GM23338 (cell line): ENCODE data around the gene SLC30A1. TPM values are rescaled to one million over a fixed set of nuclear protein-coding genes. Genes with fewer than 3 reads are reported as not detected.

ENCODE experiments used
- ATAC-seq: fragments of 200-7000 bp; cut with Tn5 transposase; 3 replicates; pipeline ENCODE4 v1.9.1; 2020
- DNase-seq: peaks from one replicate; pipeline ENCODE4 v3.0.0-alpha.2; 2015; ENCODE audit warnings: low spot score
- H2AFZ ChIP-seq: fragments of 200-600 bp; sonication (generic); 2 replicates; pipeline ENCODE4 v1.8.0; 2016; ENCODE audit warnings: antibody characterized with exemption, mild to moderate bottlenecking, moderate library complexity
- H3F3A ChIP-seq: fragments of 200-600 bp; sonication (generic); replicated peaks from 2 replicates; pipeline ENCODE4 v1.8.0; 2017; ENCODE audit warnings: antibody characterized with exemption, mixed run types, low read depth
- H3K27ac ChIP-seq: fragments of 200-600 bp; sonication (generic); 2 replicates; pipeline ENCODE4 v1.6.1; 2016; ENCODE audit warnings: low read depth
- H3K27me3 ChIP-seq: fragments of 200-600 bp; sonication (generic); 2 replicates; pipeline ENCODE4 v1.8.0; 2016; ENCODE audit warnings: mild to moderate bottlenecking, mixed run types, moderate library complexity; ENCODE audit not compliant: insufficient read depth
- H3K36me3 ChIP-seq: fragments of 200-600 bp; sonication (generic); 2 replicates; pipeline ENCODE4 v1.8.0; 2016; ENCODE audit warnings: mild to moderate bottlenecking; ENCODE audit not compliant: insufficient read depth
- H3K4me1 ChIP-seq: fragments of 200-600 bp; sonication (generic); 2 replicates; pipeline ENCODE4 v1.8.0; 2016; ENCODE audit warnings: mild to moderate bottlenecking, moderate library complexity; ENCODE audit not compliant: insufficient read depth
- H3K4me2 ChIP-seq: fragments of 200-600 bp; sonication (generic); 2 replicates; pipeline ENCODE4 v1.7.1; 2017; ENCODE audit warnings: mixed run types
- H3K4me3 ChIP-seq: fragments of 200-600 bp; sonication (generic); 2 replicates; pipeline ENCODE4 v1.6.1; 2016; ENCODE audit warnings: mixed run types
- H3K79me2 ChIP-seq: fragments of 200-600 bp; sonication (generic); replicated peaks from 2 replicates; pipeline ENCODE4 v1.8.0; 2017; ENCODE audit warnings: mild to moderate bottlenecking; ENCODE audit not compliant: insufficient read depth
- H3K9me2 ChIP-seq: fragments of 200-600 bp; sonication (generic); 2 replicates; pipeline ENCODE4 v1.8.0; 2017; ENCODE audit not compliant: insufficient read depth
- H4K20me1 ChIP-seq: fragments of 200-600 bp; sonication (generic); replicated peaks from 2 replicates; pipeline ENCODE4 v1.8.0; 2017; ENCODE audit warnings: mild to moderate bottlenecking; ENCODE audit not compliant: insufficient read depth
- H3K27ac Mint-ChIP-seq: 2 replicates; pipeline ENCODE4 v1.8.0; 2020; ENCODE audit warnings: inconsistent platforms, mild to moderate bottlenecking, moderate library complexity, mixed read lengths
- H3K27me3 Mint-ChIP-seq: 3 replicates; pipeline ENCODE4 v1.8.0; 2022; ENCODE audit warnings: low read depth, mild to moderate bottlenecking, moderate library complexity, mixed read lengths, inconsistent platforms; ENCODE audit not compliant: insufficient read depth, poor library complexity
- H3K36me3 Mint-ChIP-seq: 3 replicates; pipeline ENCODE4 v1.8.0; 2021; ENCODE audit warnings: low read depth, mild to moderate bottlenecking, inconsistent platforms, moderate library complexity, mixed read lengths
- H3K4me1 Mint-ChIP-seq: 3 replicates; pipeline ENCODE4 v1.8.0; 2020; ENCODE audit warnings: mild to moderate bottlenecking, inconsistent platforms, mixed read lengths
- H3K4me3 Mint-ChIP-seq: 3 replicates; pipeline ENCODE4 v1.8.0; 2021; ENCODE audit warnings: moderate library complexity, mild to moderate bottlenecking, inconsistent platforms, mixed read lengths
- H3K9me3 Mint-ChIP-seq: 3 replicates; pipeline ENCODE4 v1.8.0; 2020; ENCODE audit warnings: moderate library complexity, mild to moderate bottlenecking, inconsistent platforms, mixed read lengths
- CREB1 ChIP-seq: fragments of 250-450 bp; sonication (Bioruptor Pico); IDR thresholded peaks from 2 replicates; pipeline ENCODE4 v1.5.0; 2020; ENCODE audit warnings: low read depth, mild to moderate bottlenecking, moderate library complexity
- CTCF ChIP-seq, 2 experiments: fragments of 200-600 bp in 1 of 2; sonication (generic) in 1 of 2; conservative IDR thresholded peaks; 2 replicates each; pipeline versions ENCODE4 v1.5.1 to v1.6.1; 2016 to 2017; ENCODE audit warnings: antibody characterized with exemption in 2 of 2, low read depth in 2 of 2, mild to moderate bottlenecking in 2 of 2, moderate library complexity in 1 of 2
- EZH2 ChIP-seq: fragments of 200-600 bp; sonication (generic); IDR thresholded peaks from one replicate; pipeline ENCODE4 v1.8.0; 2017; ENCODE audit warnings: antibody characterized with exemption, mild to moderate bottlenecking, low read depth; ENCODE audit not compliant: unreplicated experiment
- EZH2phosphoT487 ChIP-seq: fragments of 200-600 bp; sonication (generic); IDR thresholded peaks from one replicate; pipeline ENCODE4 v1.8.1; 2018; ENCODE audit warnings: antibody characterized with exemption; ENCODE audit not compliant: unreplicated experiment
- NANOG ChIP-seq: IDR thresholded peaks from 2 replicates; pipeline ENCODE4 v1.6.1; 2016; ENCODE audit warnings: antibody characterized with exemption, borderline replicate concordance
- POLR2AphosphoS5 ChIP-seq: IDR thresholded peaks from 2 replicates; pipeline ENCODE4 v1.6.1; 2016; ENCODE audit warnings: antibody characterized with exemption, low read depth
- REST ChIP-seq: IDR thresholded peaks from one replicate; pipeline ENCODE4 v1.6.1; 2018; ENCODE audit warnings: antibody characterized with exemption; ENCODE audit not compliant: unreplicated experiment
- ZNF114 ChIP-seq: fragments of 250-450 bp; sonication (Bioruptor Pico); IDR thresholded peaks from 2 replicates; pipeline ENCODE4 v1.5.0; 2020; ENCODE audit warnings: mild to moderate bottlenecking, moderate library complexity
- polyA plus RNA-seq: library from polyadenylated mRNA; unstranded; fragments of >200 nt; fragmentation: Nextera tagmentation; extraction: Ambion mirVana; gene quantifications from 2 replicates; pipeline ENCODE4 v1.2.1, GENCODE V29; 2016
- total RNA-seq: library from RNA; depleted of rRNA; stranded (reverse); fragments of >200 nt; shearing (Covaris generic); gene quantifications from 2 replicates; pipeline ENCODE4 v1.2.3, GENCODE V29; 2014

Gene SLC30A1
- total and polyA plus RNA-seq, 2 experiments from 2014 or later = 3.3 to 17.7 TPM

GRCh38 chr1:211620097-211620496 lies 41.1 kb upstream of the SLC30A1 start:
- Mint-ChIP-seq H3K27me3 (peaks cover 2% of the 10 kb centered on the region), H3K4me1 (no peaks in the 10 kb centered on the region; the same call in 2 of the 3 replicates), H3K9me3 (no peaks in the 10 kb centered on the region), H3K27ac (no peak overlapping the region), H3K4me3 (no peak overlapping the region), H3K36me3 (no peaks in the 10 kb centered on the region)
- H3K4me1 ChIP-seq = no peaks in the 10 kb centered on the region
- no peak overlapping the region for H3K4me3 ChIP-seq
- H2AFZ ChIP-seq = no peak overlapping the region
- TF ChIP-seq CTCF (conservative IDR thresholded peaks at IDR 0.05; ENCODE audit: low read depth in 2 of 2) (no peak), EZH2phosphoT487 (no peak), CREB1 (CRISPR knock-in tag) (no peak), POLR2AphosphoS5 (no peak), EZH2 (no peak), ZNF114 (no peak), NANOG (no peak), REST (no peak)
- H3K9me2 ChIP-seq = no peaks in the 10 kb centered on the region; the same call in 1 of the 2 replicates
- no peaks in the 10 kb centered on the region for H3K36me3 ChIP-seq
- H3K79me2 ChIP-seq = no peaks in the 10 kb centered on the region
- DNase-seq = no peak
- no peak for ATAC-seq
- H3K27me3 ChIP-seq = no peaks in the 10 kb centered on the region
- H4K20me1 ChIP-seq = no peaks in the 10 kb centered on the region
- no peak overlapping the region for H3K27ac ChIP-seq
- H3F3A ChIP-seq = no peaks in the 10 kb centered on the region
- H3K4me2 ChIP-seq = no peak overlapping the region

- DNase-seq = no peak
- Mint-ChIP-seq H3K9me3 (no peaks in the 10 kb centered on the region), H3K27ac (no peak overlapping the region), H3K4me1 (no peaks in the 10 kb centered on the region; the same call in 2 of the 3 replicates), H3K36me3 (no peaks in the 10 kb centered on the region), H3K4me3 (no peak overlapping the region), H3K27me3 (peaks cover 2% of the 10 kb centered on the region)
- Histone ChIP-seq H3K36me3 (no peaks in the 10 kb centered on the region), H3F3A (no peaks in the 10 kb centered on the region), H3K9me2 (no peaks in the 10 kb centered on the region; the same call in 1 of the 2 replicates), H3K27me3 (no peaks in the 10 kb centered on the region), H3K79me2 (no peaks in the 10 kb centered on the region), H4K20me1 (no peaks in the 10 kb centered on the region), H2AFZ (no peak overlapping the region), H3K4me3 (no peak overlapping the region), H3K4me2 (no peak overlapping the region), H3K4me1 (no peaks in the 10 kb centered on the region), H3K27ac (no peak overlapping the region)
- no peak for ATAC-seq
- TF ChIP-seq NANOG = no peak
- no peak for TF ChIP-seq REST
- TF ChIP-seq EZH2 = no peak
- TF ChIP-seq CTCF (conservative IDR thresholded peaks at IDR 0.05; ENCODE audit: low read depth in 2 of 2) = no peak
- TF ChIP-seq POLR2AphosphoS5 = no peak
Measured at GRCh38 chr1:211619033-211619996, 40.4 kb upstream of the SLC30A1 start.
